GM18526 (cell line): Measurements from ENCODE around the gene SLC25A31.

ENCODE experiments used
- POLR2A ChIP-seq: IDR thresholded peaks from 3 replicates; pipeline ENCODE4 v1.6.1; 2011; ENCODE audit not compliant: insufficient read length; ENCODE audit errors: extremely low read depth

SLC25A31 gene

GRCh38 chr4:127793528-127793927 is 63.3 kb downstream of the SLC25A31 start:
- no peak for TF ChIP-seq POLR2A

GRCh38 chr4:127799711-127800110 is 69.5 kb downstream of the SLC25A31 start:
- TF ChIP-seq POLR2A = no peak

GRCh38 chr4:127809173-127809800 is 79.1 kb downstream of the SLC25A31 start:
- TF ChIP-seq POLR2A = no peak

- no peak for TF ChIP-seq POLR2A
Observed at GRCh38 chr4:127810551-127810950, 80.4 kb downstream of the SLC25A31 start.

GRCh38 chr4:127822430-127822829 is 92.2 kb downstream of the SLC25A31 start:
- no peak for TF ChIP-seq POLR2A
